Suprapubic skin (tissue), 4 donors: ENCODE measurements around the gene MAGI1. TPM values are rescaled to one million over a fixed set of nuclear protein-coding genes. Genes with fewer than 3 reads are reported as not detected.

Source experiments
- DNase-seq, 2 donors: peaks; one replicate each; pipeline ENCODE4 v3.0.0-alpha.2; 2019; ENCODE audit warnings: low spot score in 2 of 2
- H3K27ac ChIP-seq: fragments of 200-600 bp; sonication (generic); one replicate; pipeline ENCODE4 v1.5.1; 2019
- H3K27me3 ChIP-seq: fragments of 200-600 bp; sonication (generic); one replicate; pipeline ENCODE4 v1.5.1; 2019
- H3K36me3 ChIP-seq: fragments of 200-600 bp; sonication (generic); one replicate; pipeline ENCODE4 v1.5.1; 2019
- H3K4me1 ChIP-seq: fragments of 200-600 bp; sonication (generic); one replicate; pipeline ENCODE4 v1.5.1; 2019
- H3K4me3 ChIP-seq: fragments of 200-600 bp; sonication (generic); one replicate; pipeline ENCODE4 v1.5.1; 2019; ENCODE audit warnings: mild to moderate bottlenecking
- H3K9me3 ChIP-seq: fragments of 200-600 bp; sonication (generic); one replicate; pipeline ENCODE4 v1.5.1; 2019
- EP300 ChIP-seq: sonication (generic); formaldehyde crosslinking; IDR thresholded peaks from one replicate; pipeline ENCODE4 v1.6.1; 2017; ENCODE audit warnings: antibody characterized with exemption
- POLR2A ChIP-seq, 2 donors: fragments of 450-650 bp; IDR thresholded peaks; one replicate each; pipeline ENCODE4 v1.6.1; 2017; ENCODE audit warnings: antibody characterized with exemption in 2 of 2, mild to moderate bottlenecking in 2 of 2, moderate library complexity in 2 of 2
- POLR2AphosphoS5 ChIP-seq, 3 donors: sonication (generic); formaldehyde crosslinking; IDR thresholded peaks; one replicate each; pipeline ENCODE4 v1.6.1; 2017; ENCODE audit warnings: antibody characterized with exemption in 3 of 3
- WGBS: methylation state at CpG from one replicate; pipeline ENCODE4 v1.1.5; 2018; 5-methylcytosine and 5-hydroxymethylcytosine counted together
- total RNA-seq, 4 donors: library from RNA; depleted of rRNA; stranded (reverse); fragments of >200 nt; gene quantifications; one replicate each; pipeline ENCODE4 v1.1.0, GENCODE V29; 2016
- TF ChIP-seq, protein P1 (sequence below), 2 donors: fragments of 200-600 bp in 1 of 2; fragments of 450-650 bp in 1 of 2; sonication (generic) in 1 of 2; IDR thresholded peaks; one replicate each; pipeline ENCODE4 v1.5.1; 2016 to 2019; ENCODE audit warnings: antibody characterized with exemption in 2 of 2, mild to moderate bottlenecking in 1 of 2, moderate library complexity in 1 of 2

The MAGI1 gene
- total RNA-seq, 4 donors from 2014 or later: 37.9 to 71.5 (median 48.6) TPM

DNA sequence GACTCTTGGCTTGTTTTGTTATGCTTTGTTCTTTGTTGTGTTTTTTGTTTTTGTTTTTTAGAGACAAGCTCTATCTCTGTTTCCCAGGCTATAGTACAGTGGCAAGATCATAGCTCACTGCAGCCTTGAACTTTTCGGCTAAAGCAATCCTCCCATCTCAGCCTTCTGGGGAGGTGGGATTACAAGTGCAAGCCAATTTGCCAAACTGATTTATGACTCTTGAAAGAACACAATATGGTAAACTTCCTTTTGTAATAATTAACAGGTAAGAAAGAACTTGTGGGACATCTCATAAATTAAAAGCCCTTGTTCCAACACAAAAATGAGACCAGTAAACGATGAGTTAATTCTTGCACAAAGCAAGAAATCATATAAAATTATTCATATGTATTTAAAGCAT is 476.3 kb downstream of the MAGI1 start:
- Histone ChIP-seq H3K27me3 (no peaks in the 10 kb centered on the region), H3K27ac (no peak overlapping the region), H3K4me3 (no peak overlapping the region), H3K9me3 (no peaks in the 10 kb centered on the region), H3K4me1 (no peaks in the 10 kb centered on the region), H3K36me3 (no peaks in the 10 kb centered on the region)
- 95% methylated on average over 2 of the region's 2 CpGs for WGBS
- TF ChIP-seq POLR2A (IDR thresholded peaks at IDR 0.05): no peak
- TF ChIP-seq EP300: no peak
- TF ChIP-seq, protein P1, sequence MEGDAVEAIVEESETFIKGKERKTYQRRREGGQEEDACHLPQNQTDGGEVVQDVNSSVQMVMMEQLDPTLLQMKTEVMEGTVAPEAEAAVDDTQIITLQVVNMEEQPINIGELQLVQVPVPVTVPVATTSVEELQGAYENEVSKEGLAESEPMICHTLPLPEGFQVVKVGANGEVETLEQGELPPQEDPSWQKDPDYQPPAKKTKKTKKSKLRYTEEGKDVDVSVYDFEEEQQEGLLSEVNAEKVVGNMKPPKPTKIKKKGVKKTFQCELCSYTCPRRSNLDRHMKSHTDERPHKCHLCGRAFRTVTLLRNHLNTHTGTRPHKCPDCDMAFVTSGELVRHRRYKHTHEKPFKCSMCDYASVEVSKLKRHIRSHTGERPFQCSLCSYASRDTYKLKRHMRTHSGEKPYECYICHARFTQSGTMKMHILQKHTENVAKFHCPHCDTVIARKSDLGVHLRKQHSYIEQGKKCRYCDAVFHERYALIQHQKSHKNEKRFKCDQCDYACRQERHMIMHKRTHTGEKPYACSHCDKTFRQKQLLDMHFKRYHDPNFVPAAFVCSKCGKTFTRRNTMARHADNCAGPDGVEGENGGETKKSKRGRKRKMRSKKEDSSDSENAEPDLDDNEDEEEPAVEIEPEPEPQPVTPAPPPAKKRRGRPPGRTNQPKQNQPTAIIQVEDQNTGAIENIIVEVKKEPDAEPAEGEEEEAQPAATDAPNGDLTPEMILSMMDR (IDR thresholded peaks at IDR 0.05): no peak
- no peak for TF ChIP-seq POLR2AphosphoS5 (IDR thresholded peaks at IDR 0.05)
- no peak for DNase-seq

DNA sequence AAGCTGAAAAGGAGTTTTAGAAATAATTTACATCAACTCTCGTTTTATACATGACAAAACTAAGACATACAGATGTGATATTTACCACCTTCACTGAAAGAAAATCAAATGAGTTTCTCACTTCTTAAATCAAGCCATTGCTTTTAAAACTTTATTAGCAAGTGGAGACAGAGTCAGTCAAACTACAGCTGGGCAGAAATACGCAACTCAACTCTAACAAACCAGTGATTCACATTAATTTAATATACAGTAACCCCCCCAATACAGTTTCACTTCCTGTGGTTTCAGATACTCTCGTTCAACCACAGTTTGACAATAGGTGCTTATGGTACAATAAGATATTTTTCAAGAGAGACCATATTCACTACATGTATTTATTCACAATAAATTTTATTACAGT is 477.1 kb downstream of the MAGI1 start:
- Histone ChIP-seq H3K4me3 (no peak overlapping the region), H3K27me3 (no peaks in the 10 kb centered on the region), H3K9me3 (no peaks in the 10 kb centered on the region), H3K4me1 (no peaks in the 10 kb centered on the region), H3K27ac (no peak overlapping the region), H3K36me3 (no peaks in the 10 kb centered on the region)
- TF ChIP-seq, protein P1 (IDR thresholded peaks at IDR 0.05): no peak
- TF ChIP-seq POLR2AphosphoS5 (IDR thresholded peaks at IDR 0.05) (no peak), EP300 (no peak), POLR2A (IDR thresholded peaks at IDR 0.05) (no peak)
- no peak for DNase-seq
- 78% methylated on average over 3 of the region's 3 CpGs for WGBS

DNA sequence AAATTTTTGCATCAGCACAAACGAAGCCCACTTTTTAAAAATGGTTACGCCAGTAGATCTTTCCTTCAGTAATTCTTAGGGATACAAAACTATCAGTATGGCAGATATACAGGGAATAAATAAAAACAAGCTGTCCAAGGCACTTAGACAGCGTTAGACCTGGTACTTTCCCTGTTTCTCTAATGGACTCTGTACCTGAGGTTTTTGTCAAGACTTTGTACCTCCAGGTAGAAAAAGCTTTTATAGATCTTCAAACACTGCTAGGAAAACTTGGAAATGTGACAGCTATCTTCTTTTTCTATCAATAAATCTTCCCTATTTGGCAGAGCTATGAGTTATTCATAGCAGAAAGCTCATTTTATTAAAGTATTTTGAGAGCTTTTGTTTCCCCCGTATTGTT is 477.8 kb downstream of the MAGI1 start:
- TF ChIP-seq, protein P1 (IDR thresholded peaks at IDR 0.05): no peak
- TF ChIP-seq EP300 (no peak), POLR2AphosphoS5 (IDR thresholded peaks at IDR 0.05) (no peak), POLR2A (IDR thresholded peaks at IDR 0.05) (no peak)
- 62% methylated on average over 4 of the region's 4 CpGs for WGBS

DNA sequence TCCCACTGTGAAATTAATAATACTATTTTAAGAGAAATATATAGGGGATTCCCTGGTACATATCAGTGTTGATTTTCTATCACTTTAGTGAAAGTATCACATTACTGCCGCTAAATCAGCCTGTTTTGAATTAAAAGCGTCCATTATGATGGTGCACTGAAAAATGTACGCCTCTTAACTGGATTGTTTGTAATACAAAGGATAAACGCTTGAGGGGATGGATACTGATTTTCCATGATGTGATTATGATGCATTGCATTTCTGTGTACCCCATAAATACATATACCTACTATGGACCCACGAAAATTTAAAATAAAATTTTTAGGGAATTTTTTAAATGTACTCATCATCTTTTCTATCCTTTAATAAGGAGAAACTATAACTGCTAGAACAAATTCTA is 478.6 kb downstream of the MAGI1 start:
- no peak overlapping the region for H3K4me3 ChIP-seq
- H3K27ac ChIP-seq: no peak overlapping the region
- H3K4me1 ChIP-seq: no peaks in the 10 kb centered on the region
- DNase-seq: no peak
- H3K27me3 ChIP-seq: no peaks in the 10 kb centered on the region
- no peaks in the 10 kb centered on the region for H3K9me3 ChIP-seq
- WGBS: 71% methylated on average over 5 of the region's 5 CpGs
- TF ChIP-seq, protein P1 (IDR thresholded peaks at IDR 0.05): no peak
- TF ChIP-seq POLR2AphosphoS5 (IDR thresholded peaks at IDR 0.05) (no peak), EP300 (no peak), POLR2A (IDR thresholded peaks at IDR 0.05) (no peak)
- no peaks in the 10 kb centered on the region for H3K36me3 ChIP-seq

More for the DNA sequence above, 477.8 kb downstream of the MAGI1 start:
- no peak overlapping the region for H3K4me3 ChIP-seq
- H3K36me3 ChIP-seq: no peaks in the 10 kb centered on the region
- no peaks in the 10 kb centered on the region for H3K27me3 ChIP-seq
- H3K27ac ChIP-seq: no peak overlapping the region
- no peak for DNase-seq
- H3K4me1 ChIP-seq: no peaks in the 10 kb centered on the region
- no peaks in the 10 kb centered on the region for H3K9me3 ChIP-seq

DNA sequence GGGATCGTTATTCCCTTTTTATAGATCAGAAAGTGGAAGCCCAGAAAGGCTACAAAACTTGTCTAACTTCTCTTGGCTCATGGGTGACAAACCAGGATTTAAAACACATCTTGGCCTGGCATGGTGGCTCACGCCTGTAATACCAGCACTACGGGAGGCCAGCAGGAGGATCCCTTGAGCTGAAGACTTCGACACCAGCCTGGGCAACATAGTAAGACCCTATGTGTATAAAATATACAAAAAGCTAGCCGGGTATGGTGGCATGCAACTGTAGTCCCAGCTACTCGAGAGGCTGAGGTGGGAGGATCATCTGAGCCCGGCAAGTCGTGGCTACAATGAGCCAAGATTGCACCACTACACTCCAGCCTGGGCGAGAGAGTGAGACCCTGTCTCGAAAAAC is 479.1 kb downstream of the MAGI1 start:
- DNase-seq: no peak
- no peaks in the 10 kb centered on the region for H3K36me3 ChIP-seq
- no peak for TF ChIP-seq EP300
- TF ChIP-seq POLR2AphosphoS5 (IDR thresholded peaks at IDR 0.05): no peak
- TF ChIP-seq, protein P1 (IDR thresholded peaks at IDR 0.05): no peak
- TF ChIP-seq POLR2A (IDR thresholded peaks at IDR 0.05): no peak
- no peak overlapping the region for H3K27ac ChIP-seq
- no peak overlapping the region for H3K4me3 ChIP-seq
- WGBS: 89% methylated on average over 10 of the region's 10 CpGs
- H3K27me3 ChIP-seq: no peaks in the 10 kb centered on the region
- H3K4me1 ChIP-seq: no peaks in the 10 kb centered on the region
- H3K9me3 ChIP-seq: no peaks in the 10 kb centered on the region
